ENCODE results near the gene CACNA1H.

CACNA1H gene

DNA sequence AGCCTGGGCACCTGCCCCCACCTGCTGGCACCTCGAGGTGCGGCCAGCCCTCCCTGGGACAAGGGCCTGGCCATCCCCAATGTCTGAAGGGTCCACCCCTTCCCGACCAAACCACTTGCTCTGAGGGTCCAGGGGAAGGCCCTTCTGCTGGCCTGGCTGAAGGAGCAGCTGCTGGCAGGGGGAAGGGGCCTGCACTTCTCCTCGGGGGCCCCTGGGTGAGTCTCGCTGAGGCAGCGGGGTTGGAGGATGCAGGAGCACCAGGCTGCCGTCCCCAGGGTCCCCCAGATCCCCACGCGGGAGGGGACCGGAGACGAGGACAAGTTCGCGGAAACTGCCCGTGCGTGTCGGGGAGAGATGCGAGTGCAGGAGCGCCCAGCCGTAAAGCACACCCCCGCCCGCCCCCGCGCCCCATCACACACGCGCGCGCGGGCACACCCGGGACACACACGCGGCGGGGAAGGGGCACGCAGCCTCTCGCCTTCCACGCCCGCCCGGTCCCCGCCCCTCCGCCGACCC lies 725 bp upstream of the CACNA1H start:
- H3K4me3 ChIP-seq, result peak overlapping the region; percentile 83
- peak overlapping the region in 1 of 2 donors; percentile 95 for H3K27ac ChIP-seq
- TF ChIP-seq, protein P1, sequence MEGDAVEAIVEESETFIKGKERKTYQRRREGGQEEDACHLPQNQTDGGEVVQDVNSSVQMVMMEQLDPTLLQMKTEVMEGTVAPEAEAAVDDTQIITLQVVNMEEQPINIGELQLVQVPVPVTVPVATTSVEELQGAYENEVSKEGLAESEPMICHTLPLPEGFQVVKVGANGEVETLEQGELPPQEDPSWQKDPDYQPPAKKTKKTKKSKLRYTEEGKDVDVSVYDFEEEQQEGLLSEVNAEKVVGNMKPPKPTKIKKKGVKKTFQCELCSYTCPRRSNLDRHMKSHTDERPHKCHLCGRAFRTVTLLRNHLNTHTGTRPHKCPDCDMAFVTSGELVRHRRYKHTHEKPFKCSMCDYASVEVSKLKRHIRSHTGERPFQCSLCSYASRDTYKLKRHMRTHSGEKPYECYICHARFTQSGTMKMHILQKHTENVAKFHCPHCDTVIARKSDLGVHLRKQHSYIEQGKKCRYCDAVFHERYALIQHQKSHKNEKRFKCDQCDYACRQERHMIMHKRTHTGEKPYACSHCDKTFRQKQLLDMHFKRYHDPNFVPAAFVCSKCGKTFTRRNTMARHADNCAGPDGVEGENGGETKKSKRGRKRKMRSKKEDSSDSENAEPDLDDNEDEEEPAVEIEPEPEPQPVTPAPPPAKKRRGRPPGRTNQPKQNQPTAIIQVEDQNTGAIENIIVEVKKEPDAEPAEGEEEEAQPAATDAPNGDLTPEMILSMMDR (IDR thresholded peaks at IDR 0.05), result no peak
- DNase-seq (ENCODE audit: low spot score), result no peak

DNA sequence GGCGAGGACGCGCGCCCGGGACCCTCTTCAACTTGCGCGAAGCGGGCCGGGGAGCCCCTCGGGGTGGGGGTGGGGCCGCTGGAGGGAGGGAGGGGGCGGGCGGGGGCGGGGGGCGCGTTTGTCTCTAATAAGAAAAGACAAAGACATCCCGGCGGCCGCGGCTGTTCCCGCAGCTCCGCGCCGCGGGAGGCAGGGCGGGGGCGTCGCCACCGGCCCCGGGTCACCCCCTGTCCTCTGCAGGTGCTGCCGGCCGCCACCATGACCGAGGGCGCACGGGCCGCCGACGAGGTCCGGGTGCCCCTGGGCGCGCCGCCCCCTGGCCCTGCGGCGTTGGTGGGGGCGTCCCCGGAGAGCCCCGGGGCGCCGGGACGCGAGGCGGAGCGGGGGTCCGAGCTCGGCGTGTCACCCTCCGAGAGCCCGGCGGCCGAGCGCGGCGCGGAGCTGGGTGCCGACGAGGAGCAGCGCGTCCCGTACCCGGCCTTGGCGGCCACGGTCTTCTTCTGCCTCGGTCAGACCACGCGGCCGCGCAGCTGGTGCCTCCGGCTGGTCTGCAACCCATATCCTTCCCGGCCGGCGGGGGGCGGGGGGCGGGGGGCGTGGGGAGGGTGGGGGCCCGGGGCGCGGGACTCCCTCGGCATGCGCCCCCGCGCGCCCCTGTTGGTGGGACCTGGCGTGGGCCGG lies 714 bp downstream of the CACNA1H start:
- Histone ChIP-seq H3K4me3 (peak overlapping the region; percentile 83), H3K27ac (peak overlapping the region; percentile 89 to 95)
- DNase-seq (ENCODE audit: low spot score), result no peak
- TF ChIP-seq, protein P1 (IDR thresholded peaks at IDR 0.05), result no peak

- TF ChIP-seq, protein P1 (IDR thresholded peaks at IDR 0.05), result no peak
- no peak for DNase-seq (ENCODE audit: low spot score)
- peak overlapping the region; percentile 83 for H3K4me3 ChIP-seq
- peak overlapping the region; percentile 89 to 95 for H3K27ac ChIP-seq
Measured at GRCh38 chr16:1154291-1154886, 1.5 kb downstream of the CACNA1H start.

DNA sequence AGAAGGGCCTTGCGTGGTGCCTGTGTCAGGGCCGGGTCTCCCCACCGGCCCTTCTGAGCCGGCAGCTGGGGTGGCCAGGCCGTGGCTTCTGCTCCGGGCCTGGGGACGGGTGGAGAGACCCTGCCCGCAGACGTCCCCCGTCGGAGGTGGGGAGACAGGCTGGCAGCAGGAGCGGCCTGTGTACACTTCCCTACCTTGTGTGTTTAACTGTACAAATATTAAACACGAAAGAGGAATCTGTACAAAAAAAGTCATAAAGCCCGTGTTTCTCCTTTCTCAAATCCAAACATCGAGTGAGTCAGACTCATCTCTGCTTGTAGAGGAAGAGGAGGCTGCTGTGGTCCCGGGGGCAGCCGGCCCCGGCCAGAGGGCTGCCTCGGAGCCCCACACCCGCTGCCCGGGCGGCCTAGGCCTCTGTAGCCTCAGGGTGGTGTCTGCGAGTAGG lies 2.0 kb downstream of the CACNA1H start:
- TF ChIP-seq, protein P1 (IDR thresholded peaks at IDR 0.05), result no peak
- no peak for DNase-seq (ENCODE audit: low spot score)
- peak overlapping the region; percentile 83 for H3K4me3 ChIP-seq
- peak overlapping the region; percentile 89 to 95 for H3K27ac ChIP-seq

- DNase-seq (ENCODE audit: low spot score), result no peak
- Histone ChIP-seq H3K4me3 (peak overlapping the region; percentile 83), H3K27ac (peak overlapping the region; percentile 89 to 95)
- TF ChIP-seq, protein P1 (IDR thresholded peaks at IDR 0.05), result no peak
Measured at GRCh38 chr16:1155353-1156054, 2.6 kb downstream of the CACNA1H start.

DNA sequence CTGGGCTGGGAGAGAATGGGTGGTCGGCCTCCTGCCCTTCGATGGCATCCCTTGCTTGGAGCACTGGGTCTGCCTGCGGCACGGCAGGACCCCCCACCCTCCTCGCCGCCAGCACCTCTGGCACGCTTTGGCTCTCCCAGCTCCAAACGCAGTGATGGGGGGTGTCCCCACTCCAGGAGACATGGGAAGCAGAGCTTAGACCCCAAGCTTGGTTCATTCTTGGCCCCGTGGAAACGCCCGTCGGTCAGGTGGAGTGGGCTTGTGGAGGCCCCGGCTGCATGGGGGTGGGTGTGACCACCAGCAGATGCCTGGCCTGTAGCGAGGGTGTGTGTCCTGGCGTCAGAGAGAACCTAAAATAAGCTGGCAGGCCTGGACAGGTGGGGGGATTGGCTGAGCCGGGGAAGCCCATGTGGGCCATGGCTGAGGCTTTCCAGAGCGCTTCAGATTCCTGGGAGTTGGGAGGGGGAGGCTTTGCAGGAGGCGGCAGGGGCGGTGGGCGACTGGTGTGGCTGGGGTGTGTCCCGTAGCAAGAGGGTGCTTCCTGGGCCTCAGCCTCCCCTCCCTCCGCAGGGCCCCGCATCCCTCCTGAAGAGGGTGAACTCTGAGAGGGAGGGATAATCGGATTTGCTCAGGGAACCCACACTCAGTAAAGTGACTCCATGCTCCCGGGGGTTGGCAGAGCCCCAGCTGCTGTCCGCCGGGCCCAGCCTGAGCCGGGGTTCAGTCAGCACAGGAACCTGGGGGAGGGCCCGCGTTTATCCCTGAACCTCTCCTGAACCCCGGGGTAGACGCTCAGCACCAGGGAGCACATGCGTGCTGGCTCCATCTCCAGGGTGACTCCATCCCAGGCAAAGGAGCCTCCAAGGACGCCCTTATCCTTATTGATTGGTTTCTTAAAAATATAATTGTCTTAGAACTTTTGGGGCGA lies 3.4 kb downstream of the CACNA1H start:
- no peak for DNase-seq (ENCODE audit: low spot score)
- peak overlapping the region; percentile 83 for H3K4me3 ChIP-seq
- H3K27ac ChIP-seq, result peak overlapping the region; percentile 84 to 95
- TF ChIP-seq, protein P1 (IDR thresholded peaks at IDR 0.05), result no peak
